CD4-positive, alpha-beta T cell treated with Interleukin-10 for 1 hour (primary cell): ENCODE data around the gene ARFRP1.

Experiments used
- DNase-seq: peaks from one replicate; pipeline ENCODE4 v3.0.0-alpha.2; 2020

Gene ARFRP1

DNA sequence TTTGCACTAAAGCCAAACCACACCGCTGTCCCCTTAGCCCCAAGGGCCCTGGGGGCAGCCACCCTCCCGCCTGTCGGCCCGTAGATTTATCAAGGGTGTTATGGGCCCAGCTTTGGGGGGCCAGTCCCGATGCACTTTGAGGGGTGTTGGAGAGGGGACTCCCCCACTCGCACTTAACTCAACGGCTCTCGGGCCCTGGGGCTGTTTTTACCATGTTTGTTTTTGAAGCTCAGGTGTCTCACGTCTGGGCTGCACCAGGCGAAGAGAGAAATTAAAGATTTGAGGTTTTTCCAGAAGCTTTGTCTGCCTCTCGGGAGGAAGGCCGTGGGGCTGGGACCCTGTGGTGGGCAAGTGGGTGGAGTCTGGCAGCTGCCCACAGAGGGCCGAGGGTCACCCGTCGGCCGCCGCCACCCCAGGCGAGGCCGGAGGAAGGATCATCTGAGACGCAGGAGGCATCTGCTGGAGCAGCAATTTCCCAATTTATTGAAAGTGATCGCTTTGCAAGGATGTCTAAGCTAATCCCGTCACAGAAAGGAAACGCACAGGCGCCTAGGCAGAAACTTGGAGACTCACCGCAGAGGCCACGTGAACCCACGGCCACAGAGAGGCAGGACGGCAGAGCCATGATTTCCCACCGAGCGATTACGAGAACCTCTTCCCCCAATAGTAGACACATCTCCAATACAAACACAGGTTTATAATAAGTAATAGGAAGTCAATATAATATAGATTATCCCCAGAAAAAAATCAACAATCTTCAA lies 35.6 kb upstream of the ARFRP1 start:
- no peak for DNase-seq

DNA sequence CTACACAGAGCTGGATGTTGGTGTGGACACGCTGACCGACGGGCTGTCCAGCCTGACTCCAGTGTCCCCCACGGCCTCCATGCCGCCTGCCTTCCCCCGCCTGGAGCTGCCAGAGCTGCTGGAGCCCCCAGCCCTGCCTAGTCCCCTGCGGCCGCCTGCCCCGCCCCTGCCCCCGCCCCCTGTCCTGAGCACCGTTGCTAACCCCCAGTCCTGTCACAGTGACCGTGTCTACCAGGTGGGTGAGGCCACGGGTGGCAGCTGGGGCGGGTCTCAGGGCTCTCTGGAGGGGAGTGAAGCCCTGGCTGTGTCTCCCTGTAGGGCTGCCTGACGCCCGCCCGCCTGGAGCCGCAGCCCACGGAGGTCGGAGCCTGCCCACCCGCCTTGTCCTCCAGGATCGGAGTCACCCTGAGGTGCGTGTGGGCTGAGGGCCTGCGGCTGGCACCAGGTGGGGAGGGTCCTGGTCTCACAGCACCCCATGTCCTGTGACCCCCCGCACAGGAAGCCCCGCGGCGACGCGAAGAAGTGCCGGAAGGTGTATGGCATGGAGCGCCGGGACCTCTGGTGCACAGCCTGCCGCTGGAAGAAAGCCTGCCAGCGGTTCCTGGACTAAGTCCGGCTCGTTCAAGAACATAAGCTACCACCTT lies 34.7 kb upstream of the ARFRP1 start:
- DNase-seq = no peak

DNA sequence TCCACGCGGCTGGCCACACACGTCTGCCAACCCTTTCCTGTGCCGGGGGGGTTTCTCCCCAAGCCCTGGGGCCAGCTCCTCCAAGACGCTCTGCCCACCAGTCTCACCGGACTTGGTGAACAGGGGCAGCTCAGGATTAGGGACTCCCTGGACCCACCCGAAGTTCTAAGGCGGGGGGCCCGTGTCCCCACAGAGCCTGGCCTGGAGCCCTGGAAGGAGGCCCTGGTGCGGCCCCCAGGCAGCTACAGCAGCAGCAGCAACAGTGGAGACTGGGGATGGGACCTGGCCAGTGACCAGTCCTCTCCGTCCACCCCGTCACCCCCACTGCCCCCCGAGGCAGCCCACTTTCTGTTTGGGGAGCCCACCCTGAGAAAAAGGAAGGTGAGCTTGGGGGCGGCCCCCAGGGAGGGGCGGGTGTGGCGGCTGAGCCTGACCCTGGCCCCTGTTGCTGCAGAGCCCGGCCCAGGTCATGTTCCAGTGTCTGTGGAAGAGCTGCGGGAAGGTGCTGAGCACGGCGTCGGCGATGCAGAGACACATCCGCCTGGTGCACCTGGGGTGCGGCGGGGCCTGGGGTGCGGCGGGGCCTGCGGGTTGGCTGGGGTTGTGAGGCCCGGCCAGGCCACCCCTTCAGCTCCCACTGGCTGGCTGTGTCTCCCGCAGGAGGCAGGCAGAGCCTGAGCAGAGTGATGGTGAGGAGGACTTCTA lies 34.1 kb upstream of the ARFRP1 start:
- no peak for DNase-seq

DNA sequence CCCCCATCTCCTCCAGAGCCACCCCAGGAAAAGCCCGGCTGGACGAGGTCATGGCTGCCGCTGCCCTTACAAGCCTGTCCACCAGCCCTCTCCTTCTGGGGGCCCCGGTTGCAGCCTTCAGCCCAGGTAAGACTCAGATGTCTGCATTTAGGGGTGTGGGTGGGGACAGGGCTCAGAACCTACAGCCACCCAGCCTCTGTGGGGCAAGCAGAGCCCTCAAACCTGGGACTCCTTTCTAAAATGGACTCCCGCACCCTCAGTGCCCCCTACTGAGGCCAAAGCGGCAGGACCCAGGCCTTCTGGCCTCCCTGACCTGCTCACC lies 33.5 kb upstream of the ARFRP1 start:
- DNase-seq = no peak

DNA sequence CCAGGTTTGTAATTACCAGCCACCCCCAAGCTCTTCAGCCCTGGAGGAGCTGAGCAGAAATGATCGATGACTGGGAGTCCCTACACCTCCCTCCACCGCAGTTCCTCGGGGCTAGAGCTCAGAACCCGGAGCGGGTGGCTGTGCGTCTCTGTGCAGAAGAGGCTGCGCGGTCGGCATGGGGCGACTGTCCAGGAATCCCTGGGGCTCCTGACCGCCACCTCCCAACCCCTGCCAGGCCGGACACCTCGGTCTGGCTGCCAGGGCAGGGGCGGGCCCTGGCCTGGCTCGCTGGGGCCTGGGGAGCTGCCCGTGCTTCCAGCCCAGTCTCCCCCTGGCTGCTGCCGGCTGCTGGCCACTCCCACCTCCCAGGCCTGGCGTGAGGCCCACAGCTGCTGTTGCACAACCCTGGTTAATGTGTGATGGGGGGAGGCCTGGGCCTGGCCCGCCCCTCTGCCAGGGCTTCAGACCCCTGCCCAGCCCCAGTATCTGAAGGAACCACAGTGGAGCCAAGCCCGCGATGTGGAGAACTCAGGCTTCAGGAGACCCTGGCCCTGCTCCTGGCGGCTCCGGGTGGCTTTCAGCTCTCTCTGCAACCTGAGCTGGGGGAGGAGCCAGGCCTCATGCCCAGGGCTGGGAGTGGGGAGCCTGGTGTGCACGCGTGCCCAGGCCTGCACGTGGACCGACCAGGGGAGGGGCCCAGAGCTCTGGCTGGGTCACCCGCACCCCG lies 33.0 kb upstream of the ARFRP1 start:
- peak; percentile 40 for DNase-seq

DNA sequence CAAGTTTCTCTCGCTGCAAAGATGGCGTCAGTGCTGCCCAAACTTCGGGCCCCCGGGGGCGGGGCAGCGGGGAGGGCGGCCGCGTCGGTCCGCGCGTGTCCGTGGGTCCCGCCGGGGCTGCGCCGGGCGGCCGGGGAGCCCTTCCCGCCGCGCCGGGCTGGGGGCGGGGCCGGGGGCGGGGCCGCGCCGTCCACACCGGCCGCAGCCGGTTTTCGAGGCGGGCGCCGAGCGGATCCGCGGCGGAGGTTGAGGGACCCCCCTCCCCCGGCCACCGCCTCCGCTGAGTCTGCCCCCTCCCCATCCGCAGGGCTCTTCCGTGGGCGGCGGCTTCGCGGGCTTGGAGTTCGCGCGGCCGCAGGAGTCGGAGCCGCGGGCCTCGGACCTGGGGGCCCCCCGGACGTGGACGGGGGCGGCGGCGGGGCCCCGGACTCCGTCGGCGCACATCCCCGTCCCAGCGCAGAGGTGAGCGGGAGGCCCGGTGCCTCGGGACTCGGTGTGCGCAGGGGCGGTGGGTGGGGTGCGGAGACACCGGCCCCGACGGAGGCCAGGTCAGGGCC lies 32.4 kb upstream of the ARFRP1 start:
- DNase-seq = peak; percentile 74

DNA sequence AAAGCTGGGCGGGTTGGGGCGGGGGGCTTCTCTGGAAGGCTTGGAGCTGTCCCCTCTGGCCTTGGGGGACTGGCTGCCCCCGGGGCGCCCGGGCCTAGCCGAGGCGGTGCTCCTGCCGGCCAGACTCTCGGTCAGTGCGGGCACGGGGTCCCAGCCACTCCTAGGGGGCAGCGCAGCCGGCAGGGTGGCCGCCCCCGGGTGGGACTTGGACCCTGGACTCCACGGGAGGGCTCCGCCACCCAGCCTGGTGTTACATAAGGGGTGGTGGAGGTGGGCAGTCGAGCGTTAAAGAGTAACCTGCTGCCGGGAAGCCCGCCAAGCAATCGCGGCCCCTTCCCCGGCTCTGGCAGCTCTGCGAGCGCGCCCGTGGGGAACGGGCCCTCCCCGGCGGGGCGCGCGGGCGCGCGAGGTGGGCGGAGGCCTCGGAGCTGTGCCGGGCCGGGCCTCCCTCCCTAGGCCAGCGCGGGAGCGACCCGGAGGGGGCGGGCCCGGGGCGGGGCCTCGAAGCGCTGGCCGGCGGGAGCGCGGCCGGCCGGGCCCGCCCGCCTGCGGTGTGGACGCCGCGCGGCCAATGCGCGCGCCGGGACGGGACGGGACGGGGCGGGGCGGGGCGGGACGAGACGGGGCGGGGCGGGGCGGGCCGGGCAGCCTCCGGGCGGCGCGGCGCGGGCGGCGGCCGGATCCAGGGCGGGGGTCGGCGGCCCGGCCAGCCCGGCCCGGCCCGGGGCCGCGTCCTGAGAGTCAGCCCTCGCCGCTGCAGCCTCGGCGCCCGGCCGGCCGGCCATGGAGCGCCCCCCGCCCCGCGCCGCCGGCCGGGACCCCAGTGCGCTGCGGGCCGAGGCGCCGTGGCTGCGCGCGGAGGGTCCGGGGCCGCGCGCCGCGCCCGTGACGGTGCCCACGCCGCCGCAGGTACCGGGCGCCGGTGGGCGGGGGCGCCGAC lies 31.6 kb upstream of the ARFRP1 start, which contains the start of gene SLC2A4RG:
SLC2A4RG (plus strand) TSS at position 647 of the 940 bp plus-strand sequence; CDS start at position 784, 137 bp downstream.
- DNase-seq = peak; percentile 82

DNA sequence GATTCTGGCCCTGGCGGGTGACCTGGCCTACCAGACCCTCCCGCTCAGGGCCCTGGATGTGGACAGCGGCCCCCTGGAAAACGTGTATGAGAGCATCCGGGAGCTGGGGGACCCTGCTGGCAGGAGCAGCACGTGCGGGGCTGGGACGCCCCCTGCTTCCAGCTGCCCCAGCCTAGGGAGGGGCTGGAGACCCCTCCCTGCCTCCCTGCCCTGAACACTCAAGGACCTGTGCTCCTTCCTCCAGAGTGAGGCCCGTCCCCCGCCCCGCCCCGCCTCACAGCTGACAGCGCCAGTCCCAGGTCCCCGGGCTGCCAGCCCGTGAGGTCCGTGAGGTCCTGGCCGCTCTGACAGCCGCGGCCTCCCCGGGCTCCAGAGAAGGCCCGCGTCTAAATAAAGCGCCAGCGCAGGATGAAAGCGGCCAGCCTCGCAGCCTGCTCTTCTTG lies 30.9 kb upstream of the ARFRP1 start:
- DNase-seq = peak; percentile 40

DNA sequence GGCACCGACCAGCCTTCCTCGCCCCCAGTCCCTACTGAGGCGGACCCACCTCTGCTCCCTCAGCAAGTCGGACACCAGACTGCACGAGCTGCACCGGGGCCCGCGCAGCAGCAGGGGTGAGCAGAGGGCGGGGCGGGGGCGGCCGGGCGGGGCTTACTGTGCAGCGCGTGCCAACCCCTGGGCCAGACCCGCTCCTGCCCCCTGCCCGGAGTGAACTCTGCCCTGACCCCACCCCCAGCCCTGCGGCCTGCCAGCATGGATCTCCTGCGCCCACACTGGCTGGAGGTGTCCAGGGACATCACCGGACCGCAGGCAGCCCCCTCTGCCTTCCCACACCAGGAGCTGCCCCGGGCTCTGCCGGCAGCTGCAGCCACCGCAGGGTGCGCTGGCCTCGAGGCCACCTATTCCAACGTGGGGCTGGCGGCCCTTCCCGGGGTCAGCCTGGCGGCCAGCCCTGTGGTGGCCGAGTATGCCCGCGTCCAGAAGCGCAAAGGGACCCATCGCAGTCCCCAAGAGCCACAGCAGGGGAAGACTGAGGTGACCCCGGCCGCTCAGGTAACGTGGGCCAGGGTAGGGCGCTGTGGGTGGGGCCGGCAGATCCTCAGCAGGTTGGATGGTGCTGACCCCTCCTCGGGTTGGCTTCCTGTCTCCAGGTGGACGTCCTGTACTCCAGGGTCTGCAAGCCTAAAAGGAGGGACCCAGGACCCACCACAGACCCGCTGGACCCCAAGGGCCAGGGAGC lies 30.3 kb upstream of the ARFRP1 start:
- no peak for DNase-seq

DNA sequence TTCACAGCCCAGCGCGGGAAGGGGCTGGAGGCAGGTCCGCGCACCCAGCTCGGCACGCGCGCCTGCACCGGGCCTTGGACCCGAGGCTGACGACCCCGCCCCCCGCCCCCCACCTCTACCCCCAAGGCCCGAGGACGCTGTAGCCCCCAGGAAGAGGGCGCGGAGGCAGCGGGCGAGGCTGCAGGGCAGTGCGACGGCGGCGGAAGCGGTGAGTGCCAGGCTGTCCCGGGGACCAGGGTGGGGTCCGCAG lies 29.8 kb upstream of the ARFRP1 start:
- no peak for DNase-seq

DNA sequence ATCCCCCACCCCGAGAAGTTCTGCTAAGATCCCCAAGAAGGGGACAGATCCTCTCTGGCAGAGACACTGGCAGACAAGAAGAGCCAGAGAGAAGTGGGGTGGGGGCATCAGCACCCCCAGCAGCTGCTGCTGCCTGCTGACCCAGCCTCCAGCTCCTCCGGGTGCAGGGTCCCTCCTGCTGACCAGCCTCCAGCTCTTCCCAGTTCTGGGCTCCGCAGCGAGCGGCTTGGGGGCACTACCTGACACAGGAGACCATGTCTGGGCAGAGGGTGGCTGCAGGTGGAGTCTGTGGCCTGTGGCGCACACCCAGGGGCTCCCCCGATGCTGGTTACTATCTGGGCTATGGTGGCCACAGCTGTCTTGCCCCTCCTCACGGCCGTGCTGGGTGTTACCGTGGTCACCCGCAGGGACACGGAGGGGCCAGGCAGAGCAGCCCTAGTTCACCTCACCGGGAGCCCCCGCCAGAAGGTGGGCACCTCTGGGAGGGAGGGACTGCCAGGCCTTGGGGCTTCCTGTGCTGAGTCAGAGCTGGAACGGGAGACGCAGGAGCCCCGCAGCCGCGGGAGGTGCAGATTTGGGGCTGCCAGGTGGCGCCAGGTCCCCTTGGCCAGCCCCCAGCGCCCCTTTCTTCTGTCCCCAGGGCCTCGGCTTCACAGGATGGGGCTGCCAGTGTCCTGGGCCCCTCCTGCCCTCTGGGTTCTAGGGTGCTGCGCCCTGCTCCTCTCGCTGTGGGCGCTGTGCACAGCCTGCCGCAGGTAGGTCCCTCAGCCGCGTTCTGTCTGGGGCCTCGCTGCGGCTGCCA lies 29.3 kb upstream of the ARFRP1 start:
- peak; percentile 60 for DNase-seq

DNA sequence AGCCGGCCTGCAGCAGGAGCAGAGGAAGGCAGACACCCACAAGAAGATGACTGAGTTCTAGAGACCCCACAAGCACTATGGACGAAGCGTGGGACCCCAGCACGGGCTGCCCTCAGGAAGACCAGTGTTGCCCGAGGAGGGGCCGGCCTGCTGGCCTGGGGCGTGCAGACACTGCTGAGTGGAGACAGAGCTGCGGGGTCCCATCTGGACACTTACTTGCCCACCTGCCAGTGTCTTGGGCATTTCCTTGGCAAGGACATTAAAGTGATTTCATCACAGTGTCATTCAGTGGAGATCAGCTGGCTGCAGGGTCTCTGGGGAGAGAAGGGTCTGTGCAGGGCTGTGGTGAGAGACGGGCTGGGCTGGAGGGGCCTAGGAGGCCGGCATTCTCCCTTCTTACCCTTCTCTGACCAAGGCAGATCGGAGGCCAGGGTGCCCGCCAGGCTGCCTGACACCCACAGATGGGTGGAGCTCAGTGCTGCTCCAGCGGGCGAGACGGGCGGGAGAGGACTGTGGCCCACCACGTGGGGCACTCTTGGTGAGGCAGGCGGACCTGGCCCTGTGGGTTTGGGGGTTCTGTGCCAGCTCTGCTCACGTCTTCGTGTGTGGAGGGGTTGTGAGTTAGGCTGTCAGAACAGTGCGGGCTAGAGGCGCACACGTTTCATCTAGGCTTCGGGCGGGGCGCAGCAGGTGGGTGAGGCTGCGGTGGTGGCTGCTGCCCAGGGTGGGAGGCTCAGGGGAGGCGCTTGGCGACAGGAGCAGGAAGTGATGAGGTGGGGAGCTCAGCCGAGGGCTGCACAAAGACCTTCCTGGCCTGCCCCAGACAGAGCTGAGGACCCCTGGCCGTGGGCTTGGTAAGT lies 28.3 kb upstream of the ARFRP1 start, which contains the start of gene LIME1:
LIME1 (plus strand) TSS at position 806 of the 860 bp plus-strand sequence. CDS start 886 bp downstream, outside the sequence.
- DNase-seq = peak; percentile 85

DNA sequence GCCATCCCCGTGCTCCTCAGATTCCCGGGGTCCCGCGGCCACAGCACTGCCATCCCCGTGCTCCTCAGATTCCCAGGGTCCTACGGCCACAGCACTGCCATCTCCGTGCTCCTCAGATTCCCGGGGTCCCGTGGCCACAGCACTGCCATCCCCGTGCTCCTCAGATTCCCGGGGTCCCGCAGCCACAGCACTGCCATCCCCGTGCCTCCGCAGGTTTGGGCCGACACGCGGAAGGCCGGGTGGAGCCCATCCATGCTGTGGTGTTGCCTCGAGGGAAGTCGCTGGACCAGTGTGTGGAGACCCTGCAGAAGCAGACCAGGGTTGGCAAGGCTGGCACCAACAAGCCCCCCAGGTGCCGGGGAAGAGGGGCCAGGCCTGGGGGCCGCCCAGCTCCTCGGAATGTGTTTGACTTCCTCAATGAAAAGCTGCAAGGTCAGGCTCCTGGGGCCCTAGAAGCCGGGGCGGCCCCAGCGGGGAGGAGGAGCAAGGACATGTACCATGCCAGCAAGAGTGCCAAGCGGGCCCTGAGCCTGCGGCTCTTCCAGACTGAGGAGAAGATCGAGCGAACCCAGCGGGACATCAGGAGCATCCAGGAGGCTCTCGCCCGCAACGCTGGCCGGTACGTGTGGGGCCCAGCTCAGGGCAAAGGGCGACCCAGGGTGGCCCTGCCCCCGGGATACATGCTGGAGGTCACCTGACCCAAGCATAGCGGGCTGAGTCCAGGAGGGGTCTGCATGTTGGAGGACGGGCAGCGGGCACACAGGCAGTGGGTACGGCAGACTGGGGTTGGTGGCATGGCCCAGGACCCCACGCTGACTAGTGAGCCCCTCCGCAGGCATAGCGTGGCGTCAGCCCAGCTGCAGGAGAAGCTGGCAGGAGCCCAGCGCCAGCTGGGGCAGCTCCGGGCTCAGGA lies 27.4 kb upstream of the ARFRP1 start:
- DNase-seq = no peak

DNA sequence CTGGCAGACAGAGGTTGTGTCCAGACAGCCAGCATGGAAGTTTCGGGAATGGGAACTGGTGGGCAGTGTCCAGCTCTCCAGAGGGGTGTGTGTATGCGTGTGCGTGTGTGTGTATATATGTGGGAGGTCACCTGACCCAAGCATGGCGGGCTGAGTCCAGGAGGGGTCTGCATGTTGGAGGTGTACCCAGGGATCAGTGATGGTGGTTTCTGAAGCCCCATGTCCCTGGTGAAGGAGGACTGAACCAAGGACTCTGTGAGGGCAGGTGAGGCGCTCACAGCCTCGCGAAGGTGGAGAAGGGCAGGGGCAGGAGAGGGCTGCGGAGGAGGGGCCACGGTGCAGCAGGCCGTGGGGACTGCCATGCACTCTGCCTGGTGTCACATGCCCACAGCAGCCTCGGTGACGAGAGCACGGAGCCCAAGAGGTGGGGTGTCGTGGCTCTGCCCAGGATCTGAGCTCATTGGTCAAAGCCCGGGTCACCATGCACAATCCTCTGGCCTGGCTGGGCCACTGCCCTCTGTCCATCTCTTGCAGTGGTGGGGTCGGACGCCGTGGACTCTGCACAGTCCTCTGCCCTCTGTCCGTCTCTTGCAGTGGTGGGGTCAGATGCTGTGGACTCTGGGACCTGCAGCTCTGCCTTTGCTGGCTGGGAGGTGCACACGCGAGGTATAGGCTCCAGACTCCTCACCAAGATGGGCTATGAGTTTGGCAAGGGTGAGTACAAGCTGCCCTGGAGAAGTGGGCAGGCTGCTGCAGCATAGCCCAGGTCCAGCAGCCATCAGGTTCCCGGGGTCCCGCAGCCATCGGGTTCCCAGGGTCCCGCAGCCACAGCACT lies 26.6 kb upstream of the ARFRP1 start:
- DNase-seq = no peak

DNA sequence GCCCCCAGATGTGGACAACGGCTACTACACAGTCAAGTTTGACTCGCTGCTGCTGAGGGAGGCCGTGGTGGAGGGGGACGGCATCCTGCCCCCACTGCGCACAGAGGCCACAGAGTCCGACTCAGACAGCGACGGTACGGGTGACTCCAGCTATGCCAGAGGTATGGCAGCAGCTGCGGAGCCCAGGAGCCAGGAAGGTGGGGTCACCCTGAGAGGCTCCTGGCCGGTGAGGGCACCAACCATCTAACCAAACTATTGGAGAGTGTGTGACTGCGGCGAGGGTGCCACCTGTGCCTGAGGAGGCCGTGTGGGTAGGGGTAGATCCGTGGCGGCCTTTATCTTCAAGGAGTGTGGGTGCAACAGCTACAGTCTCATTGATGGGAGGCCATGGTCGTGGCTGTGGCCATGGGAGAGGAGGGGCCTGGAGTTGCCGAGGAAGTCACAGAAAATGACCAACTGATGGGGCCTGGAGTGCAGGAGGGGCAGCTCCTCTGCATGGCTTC lies 25.9 kb upstream of the ARFRP1 start:
- no peak for DNase-seq

DNA sequence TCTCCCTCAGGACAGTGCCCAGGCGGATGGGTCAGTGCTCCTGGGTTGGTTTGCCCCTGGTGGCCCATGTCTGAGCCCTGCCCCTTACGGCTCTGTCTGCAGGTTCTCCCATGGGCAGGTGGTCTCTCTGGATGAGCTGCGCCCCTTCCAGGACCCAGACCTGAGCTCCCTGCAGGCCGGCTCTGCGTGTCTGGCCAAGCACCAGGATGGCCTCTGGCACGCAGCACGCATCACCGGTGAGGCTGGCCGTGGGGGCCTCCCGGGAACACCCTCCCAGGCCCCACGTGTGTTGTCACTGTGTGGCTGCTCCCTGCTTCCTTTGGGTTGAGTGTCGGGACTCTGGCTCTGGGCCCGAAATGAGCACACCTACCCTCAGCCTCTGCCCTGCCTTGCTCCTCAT lies 25.3 kb upstream of the ARFRP1 start:
- no peak for DNase-seq
